GM21529 (cell line): ENCODE results near the gene ADGRB2.

Experiments
- ATAC-seq: cut with Tn5 transposase; IDR thresholded peaks from one replicate; pipeline ENCODE4 v1.9.1; 2021; ENCODE audit not compliant: unreplicated experiment

Gene ADGRB2

GRCh38 chr1:31750858-31751510 lies 13.2 kb downstream of the ADGRB2 start:
- no peak for ATAC-seq

- no peak for ATAC-seq
These were observed 14.1 kb downstream of the ADGRB2 start for GRCh38 chr1:31749785-31750735.

- ATAC-seq = no peak
These were observed 15.8 kb downstream of the ADGRB2 start for GRCh38 chr1:31748365-31748764.

GRCh38 chr1:31747304-31747703 lies 16.8 kb downstream of the ADGRB2 start:
- ATAC-seq = no peak

- ATAC-seq = no peak
These were observed 17.5 kb downstream of the ADGRB2 start for GRCh38 chr1:31746687-31747086.

GRCh38 chr1:31745946-31746670 lies 18.0 kb downstream of the ADGRB2 start:
- no peak for ATAC-seq

GRCh38 chr1:31745096-31745945 lies 18.8 kb downstream of the ADGRB2 start:
- ATAC-seq = no peak

- ATAC-seq = peak; percentile 68
These were observed 19.8 kb downstream of the ADGRB2 start for GRCh38 chr1:31744165-31744888.

- ATAC-seq = no peak
These were observed 21.5 kb downstream of the ADGRB2 start for GRCh38 chr1:31742462-31743212.

- ATAC-seq = no peak
These were observed 24.8 kb downstream of the ADGRB2 start for GRCh38 chr1:31739346-31739745.

GRCh38 chr1:31736675-31737074 lies 27.5 kb downstream of the ADGRB2 start:
- no peak for ATAC-seq

GRCh38 chr1:31735571-31735970 lies 28.6 kb downstream of the ADGRB2 start:
- ATAC-seq = no peak

- no peak for ATAC-seq
These were observed 29.5 kb downstream of the ADGRB2 start for GRCh38 chr1:31734582-31735107.

- ATAC-seq = no peak
These were observed 30.5 kb downstream of the ADGRB2 start for GRCh38 chr1:31733389-31734219.

GRCh38 chr1:31732751-31733289 lies 31.3 kb downstream of the ADGRB2 start:
- no peak for ATAC-seq

GRCh38 chr1:31732343-31732742 lies 31.8 kb downstream of the ADGRB2 start:
- no peak for ATAC-seq

GRCh38 chr1:31731049-31731565 lies 33.0 kb downstream of the ADGRB2 start:
- no peak for ATAC-seq
